LNCAP (cell line): Measurements from ENCODE around the gene SLC35D2.

Experiments used
- TF ChIP-seq, protein P1 (sequence below): fragments of 450-650 bp; IDR thresholded peaks from 2 replicates; pipeline ENCODE4 v1.5.1; 2017; ENCODE audit warnings: mild to moderate bottlenecking

Gene SLC35D2

DNA sequence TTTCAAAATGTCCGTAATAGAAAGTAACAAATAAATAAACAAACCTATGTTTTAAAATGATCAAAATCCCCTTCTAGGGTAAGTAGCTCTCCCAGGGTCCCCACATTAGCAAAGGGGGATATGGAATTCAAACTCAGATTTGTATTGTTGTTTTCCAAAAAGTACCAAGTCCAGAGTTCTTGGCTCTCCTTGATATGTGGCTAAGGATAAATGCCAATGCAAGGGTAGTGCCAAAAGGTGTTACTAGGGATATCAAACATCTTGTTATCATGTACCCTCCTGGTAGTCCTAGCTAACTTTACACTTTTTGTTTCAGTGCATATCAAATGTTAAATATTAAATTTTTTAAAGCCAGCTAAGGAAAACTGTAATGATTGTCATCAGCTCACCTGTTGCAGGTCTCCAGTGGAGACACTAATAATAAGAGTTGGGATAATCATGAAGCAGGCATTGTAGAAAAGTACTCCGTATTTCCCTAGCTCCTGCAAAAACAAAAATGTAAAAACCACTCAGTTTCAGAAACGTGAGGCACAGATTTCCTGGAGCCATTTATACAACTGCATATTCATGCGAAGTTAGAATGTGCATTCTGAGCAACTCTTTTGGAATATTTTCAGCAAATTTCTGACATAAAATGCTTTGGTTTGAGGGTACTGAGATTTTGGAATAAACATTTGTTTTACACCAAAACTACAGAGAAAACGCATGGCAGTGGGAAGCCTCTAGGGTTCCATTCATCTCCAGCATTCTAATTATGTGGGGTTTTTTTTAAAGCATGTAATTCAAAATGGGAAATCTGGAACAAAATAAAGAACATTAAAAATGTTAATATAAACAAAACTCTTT, 39.8 kb downstream of the SLC35D2 start:
- TF ChIP-seq, protein P1, sequence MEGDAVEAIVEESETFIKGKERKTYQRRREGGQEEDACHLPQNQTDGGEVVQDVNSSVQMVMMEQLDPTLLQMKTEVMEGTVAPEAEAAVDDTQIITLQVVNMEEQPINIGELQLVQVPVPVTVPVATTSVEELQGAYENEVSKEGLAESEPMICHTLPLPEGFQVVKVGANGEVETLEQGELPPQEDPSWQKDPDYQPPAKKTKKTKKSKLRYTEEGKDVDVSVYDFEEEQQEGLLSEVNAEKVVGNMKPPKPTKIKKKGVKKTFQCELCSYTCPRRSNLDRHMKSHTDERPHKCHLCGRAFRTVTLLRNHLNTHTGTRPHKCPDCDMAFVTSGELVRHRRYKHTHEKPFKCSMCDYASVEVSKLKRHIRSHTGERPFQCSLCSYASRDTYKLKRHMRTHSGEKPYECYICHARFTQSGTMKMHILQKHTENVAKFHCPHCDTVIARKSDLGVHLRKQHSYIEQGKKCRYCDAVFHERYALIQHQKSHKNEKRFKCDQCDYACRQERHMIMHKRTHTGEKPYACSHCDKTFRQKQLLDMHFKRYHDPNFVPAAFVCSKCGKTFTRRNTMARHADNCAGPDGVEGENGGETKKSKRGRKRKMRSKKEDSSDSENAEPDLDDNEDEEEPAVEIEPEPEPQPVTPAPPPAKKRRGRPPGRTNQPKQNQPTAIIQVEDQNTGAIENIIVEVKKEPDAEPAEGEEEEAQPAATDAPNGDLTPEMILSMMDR, result no peak

DNA sequence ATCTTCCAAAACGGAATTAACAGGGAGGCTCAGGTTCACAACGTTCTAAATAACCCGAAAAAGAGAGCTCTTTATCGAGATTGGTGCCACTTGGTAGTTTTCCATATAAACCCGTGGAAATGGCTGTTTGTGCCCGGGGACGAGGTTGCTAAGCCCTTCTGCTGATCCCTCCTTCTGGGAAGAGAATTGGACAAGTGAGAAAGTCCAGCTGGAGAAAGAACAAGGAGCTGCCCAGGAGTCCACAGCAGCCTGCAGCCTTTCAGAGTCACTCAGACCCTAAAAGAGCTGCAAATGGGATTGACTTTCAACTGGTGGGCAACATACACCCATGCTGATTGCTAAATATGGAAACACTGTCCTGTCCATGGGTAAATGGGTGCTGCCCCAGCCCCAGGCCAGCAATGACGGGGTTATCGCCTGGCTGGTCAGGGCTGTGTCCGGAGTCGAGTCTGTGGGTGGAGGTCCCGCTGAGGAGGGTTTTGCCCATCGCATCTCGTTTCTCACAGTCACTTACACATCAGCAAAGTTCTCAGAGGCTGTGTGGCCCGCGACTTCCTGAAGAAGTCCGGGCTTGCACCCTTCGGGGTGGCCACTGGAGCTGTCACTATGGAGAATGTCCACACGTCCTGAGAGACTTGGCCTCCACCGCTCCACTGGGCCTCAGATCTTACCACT, 40.8 kb downstream of the SLC35D2 start:
- TF ChIP-seq, protein P1, result no peak

DNA sequence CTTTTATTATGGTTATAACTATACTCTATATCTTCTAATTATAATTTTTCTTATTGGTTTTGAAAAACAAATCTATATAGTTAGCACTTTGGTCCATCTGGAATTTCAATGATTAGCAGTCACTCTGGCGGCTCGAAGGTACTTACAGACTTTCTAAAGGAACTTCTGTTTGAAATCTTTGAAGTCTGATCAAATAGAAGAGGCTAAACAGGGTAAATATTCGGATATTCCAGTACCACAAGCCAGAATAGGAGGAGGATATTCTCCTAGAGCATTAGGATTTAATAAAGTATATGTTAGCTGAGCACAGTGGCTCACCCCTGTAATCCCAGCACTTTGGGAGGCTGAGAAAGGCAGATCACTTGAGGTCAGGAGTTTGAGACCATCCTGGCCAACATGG, 42.8 kb downstream of the SLC35D2 start:
- TF ChIP-seq, protein P1, result no peak

DNA sequence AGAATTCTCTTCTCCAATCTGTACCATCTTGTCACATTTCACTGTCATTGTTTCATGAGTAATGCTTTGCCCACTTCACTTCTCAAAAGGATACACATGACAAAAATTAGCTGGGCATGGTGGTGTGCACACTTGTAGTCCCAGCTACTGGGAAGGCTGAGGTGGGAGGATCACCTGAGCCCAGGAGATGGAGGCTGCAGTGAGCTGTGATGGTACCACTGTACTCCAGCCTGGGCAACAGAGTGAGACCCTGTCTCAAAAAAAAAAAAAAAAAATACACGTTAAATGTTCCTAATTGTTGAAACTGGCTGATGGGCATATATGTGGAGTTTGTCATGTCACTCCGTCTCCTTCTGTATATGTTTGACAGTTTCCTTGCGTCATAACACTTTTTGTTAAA, 45.2 kb downstream of the SLC35D2 start:
- TF ChIP-seq, protein P1, result no peak

DNA sequence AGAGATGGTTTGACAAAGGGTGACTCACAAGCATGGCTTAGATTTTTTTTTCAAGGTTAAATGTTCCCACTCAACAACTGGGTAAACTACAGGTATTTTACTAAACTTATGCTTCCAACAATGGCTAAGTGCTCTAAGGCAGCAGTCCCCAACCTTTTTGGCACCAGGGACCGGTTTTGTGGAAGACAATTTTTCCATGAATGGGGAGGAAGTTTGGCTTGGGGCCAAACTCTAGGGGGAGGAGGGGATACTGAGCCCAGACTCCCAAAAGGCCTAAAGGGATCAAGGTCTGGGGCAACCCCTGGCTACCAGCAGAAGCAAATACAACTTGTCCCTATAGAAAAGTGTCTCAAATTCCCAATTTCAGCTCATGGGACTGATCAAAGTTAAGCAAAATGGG, 49.6 kb downstream of the SLC35D2 start:
- TF ChIP-seq, protein P1, result no peak

DNA sequence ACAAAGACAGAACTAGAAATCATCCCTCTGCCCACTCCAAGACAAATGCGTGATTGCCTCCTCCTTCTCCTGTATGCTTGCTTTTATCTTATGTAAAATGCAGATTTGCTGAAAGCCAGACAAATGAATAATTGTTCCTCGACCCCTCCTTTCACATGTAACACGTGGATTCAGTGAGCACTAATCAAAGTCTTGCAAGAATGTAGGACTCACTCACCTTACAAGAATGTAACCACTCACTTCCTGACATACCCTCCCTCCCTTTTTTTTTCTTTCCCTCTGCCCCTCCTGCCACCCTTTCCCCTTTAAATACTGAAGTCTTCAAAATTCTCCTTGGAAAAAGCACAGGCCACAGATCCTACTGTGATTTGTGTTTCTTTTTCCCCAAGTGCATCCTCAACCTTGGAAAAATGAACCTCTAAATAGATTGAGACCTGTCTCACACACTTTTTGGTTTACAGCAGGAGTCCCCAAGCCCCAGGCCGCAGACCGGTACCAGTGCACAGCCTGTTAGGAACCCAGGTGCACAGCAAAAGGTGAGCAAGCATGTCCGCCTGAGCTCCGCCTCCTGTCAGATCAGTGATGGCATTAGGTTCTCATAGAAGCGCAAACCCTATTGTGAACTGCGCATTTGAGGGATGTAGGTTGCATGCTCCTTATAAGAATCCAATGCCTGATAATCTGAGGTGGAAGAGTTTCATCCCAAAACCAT, 52.1 kb downstream of the SLC35D2 start:
- TF ChIP-seq, protein P1, result no peak

DNA sequence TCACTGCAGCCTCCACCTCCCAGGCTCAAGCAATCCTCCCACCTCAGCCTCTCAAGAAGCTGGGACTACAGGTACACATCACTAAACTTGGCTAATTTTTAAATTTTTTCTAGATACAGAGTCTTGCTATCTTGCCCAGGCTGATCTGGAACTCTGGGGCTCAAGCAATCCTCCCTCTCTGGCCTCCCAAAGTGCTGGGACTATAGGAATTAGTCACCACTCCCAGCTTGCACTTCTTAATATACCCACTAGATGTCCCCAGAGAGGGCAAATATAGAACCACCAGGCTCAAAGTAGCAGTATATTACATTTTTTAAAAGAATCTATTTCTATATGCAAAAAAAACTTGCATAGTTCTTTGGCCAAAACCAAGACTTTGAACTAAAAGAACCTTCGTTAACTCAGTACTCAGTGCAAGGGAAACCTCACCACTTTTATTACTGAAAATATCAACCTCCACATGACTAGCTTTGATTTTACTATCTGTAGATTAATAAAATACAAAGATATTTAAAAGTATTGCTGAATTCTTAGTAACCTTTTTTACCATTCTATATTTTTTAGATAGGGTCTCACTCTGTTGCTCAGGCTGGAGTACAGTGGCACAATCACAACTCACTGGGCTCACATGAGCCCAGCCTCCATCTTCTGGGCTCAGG, 55.7 kb downstream of the SLC35D2 start:
- TF ChIP-seq, protein P1, result peak; percentile 79
